Measurements from ENCODE around the gene PNPLA3.

PNPLA3 gene

DNA sequence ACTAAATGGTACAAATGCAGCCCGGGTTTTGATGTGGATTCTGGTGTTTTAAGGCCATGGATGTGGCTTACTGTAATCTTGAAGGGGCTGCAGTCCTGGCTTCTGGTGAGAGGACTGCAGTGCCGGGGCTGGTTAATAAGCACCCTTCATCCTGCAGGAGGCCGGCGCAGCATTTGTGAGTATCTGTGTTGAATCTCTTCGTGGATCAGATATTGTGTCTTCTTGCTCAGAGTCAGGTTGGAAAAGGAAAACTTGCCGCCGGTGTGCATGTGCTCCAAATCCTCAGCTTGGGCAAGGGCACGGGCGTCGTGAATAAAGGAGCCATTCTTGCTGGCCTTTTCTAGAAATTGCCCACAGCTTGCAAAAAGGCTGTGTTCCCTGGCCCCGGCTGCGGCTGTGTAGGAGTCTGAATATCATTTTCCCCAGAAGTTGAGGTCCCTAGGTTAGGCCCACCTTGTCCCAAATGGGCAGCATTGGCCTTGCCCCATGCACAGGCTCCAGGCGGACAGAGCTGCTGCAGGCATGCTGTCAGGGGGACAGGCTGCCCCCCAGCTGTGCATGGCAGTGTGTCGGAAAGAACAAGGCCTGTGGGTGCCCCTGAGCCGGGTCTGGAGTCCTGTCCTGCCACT, 71.6 kb downstream of the PNPLA3 start:
- DNase-seq, result no peak

DNA sequence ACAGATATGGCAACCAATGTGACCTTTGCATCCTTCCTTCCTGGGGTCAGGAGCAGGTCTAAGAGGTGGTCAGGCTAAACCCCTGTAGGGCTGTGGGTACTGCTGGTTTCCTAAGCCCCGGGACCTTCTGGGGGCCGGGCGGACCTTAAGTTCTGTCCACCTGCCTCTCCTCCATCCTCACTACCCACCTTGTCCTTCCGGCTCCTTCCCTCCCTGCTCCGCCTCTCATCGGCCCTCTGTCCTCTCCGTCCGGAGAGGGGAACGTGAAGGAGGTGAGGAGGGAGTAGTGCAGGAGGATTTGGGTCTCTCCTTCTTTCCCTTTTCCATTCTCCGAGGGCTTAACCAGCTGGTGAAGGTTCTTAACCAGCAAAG, 72.2 kb downstream of the PNPLA3 start:
- DNase-seq, result no peak

DNA sequence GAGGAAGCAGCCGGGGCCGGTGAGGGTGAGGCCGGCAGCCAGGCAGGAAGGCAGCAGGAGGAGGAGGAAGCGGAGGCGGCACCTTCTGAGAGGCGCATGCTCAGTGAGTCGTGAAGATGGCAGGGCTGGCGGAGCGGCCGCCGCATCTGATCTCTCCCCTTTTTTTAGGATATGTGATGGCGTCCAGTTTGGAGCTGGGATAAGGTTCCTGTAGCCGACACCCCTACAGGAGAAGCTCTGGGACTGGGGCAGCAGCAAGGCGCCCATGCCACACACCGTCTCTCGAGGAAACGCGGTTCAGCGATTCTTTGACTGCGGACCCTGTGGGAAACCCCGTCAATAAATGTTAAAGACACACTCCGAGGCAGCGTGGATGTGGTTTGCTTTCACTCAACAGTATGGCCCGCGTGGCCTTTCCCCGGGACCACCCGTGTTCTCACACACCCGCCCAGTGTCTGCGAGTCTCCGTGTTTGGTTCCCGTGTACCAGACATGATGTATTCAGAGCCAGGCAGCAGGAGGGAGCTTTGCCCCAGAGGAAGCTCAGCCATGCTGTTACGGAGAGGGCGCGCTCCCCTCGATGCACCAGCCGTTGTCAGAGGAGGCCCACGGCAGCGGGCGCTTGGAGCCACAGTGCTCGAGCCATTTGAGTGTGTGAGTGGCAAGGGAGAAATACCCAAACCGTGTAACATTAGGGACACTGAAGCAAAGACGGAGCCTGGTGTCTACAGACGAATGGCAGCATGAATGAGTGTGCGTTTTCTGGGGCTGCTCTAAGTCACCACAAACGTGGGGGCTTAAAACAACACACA, 72.8 kb downstream of the PNPLA3 start:
- no peak for DNase-seq

DNA sequence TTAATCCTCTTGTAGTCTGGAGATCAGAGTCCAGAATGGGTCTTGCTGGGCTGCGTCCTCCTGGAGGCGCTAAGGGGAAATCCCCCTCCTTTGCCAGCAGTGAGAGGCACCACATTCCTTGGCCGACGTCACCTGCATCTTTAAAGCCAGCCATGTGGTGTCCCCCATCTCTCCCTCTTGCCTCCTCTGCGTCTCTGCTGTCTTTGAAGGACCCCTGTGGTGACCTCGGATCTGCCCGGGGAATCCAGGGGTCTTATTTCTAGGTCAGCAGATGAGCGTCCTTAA, 73.3 kb downstream of the PNPLA3 start:
- no peak for DNase-seq
